ENCODE results near the gene PRDX4.
"Not testable (repeated sequence)": the region's sequence is repeated elsewhere in the genome, so short reads cannot be mapped to it uniquely, and the experiment has no call there.

Gene PRDX4

DNA sequence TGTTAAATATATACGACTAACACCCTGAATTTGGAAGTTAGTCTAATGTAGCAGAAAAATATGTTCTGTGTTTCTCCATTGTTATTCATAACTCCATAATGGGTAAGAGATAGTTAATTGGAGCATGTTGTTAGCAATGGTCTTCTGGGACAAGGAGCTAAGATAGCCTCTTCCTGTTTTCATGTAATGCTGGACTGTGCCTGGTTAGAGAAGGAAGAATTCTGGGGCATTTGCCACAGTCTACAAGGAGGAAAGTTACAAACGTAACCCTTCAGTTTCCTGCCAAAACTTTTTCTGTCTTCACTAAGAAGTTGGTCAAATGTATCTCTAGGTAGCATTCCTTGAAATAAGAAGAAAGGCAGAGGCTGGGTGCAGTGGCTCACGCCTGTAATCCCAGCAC is 5.8 kb downstream of the PRDX4 start:
- no peak for DNase-seq (ENCODE audit: low read depth)

DNA sequence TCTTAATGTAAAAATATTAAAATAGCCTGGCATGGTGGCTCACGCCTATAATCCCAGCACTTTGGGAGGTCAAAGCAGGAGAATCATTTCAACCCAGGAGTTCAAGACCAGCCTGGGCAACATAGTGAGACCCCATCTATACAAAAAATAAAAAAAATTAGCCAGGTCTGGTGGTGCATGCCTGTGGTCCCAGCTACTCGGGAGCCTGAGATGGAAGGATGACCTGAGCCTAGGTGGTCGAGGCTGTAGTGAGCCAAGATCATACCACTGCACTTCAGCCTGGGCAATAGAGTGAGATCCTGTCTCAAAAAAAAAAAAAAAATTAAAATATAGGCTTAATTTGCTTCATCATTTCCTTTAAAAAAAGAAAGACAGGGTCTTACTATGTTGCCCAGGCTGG is 9.2 kb downstream of the PRDX4 start:
- not testable (repeated sequence) for DNase-seq (ENCODE audit: low read depth)

DNA sequence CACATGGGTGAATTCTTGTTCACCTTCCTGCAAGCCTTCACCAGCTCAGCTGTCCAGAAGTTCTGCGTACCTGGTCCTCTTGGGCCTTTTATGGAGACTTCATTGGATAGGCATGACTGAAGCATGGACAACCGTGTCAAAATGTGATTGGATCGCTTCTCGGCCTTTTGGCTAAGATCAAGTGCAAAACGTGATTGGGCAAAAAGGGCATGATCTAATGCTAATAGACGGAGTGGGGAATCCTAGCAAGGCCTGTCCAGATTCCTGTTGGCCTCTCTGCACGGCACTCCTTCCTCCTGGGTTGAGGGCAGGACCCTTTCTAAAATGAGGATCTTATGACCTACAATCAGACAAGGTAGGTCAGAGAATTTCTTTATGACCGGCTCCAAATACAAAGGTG is 24.9 kb downstream of the PRDX4 start:
- DNase-seq (ENCODE audit: low read depth) = no peak

DNA sequence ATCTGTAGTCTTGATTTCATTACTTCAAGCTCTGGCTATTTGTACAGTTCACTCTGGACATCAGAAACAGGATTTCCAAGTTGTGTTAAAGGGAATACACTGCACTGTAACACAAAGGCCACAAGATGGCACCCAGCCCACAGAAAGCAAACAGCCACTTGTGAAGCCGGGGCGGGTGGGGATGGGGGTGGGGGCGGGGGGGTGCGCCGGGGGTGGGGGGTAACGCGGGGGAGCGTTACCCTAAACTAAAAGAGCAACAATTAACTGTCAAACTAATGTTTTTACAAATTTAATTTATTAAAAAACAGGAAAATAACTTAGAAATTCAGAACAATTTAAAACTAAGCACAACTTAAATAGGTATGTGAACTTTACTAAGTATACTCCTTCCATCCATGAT is 27.3 kb downstream of the PRDX4 start:
- DNase-seq (ENCODE audit: low read depth) = peak; percentile 4

DNA sequence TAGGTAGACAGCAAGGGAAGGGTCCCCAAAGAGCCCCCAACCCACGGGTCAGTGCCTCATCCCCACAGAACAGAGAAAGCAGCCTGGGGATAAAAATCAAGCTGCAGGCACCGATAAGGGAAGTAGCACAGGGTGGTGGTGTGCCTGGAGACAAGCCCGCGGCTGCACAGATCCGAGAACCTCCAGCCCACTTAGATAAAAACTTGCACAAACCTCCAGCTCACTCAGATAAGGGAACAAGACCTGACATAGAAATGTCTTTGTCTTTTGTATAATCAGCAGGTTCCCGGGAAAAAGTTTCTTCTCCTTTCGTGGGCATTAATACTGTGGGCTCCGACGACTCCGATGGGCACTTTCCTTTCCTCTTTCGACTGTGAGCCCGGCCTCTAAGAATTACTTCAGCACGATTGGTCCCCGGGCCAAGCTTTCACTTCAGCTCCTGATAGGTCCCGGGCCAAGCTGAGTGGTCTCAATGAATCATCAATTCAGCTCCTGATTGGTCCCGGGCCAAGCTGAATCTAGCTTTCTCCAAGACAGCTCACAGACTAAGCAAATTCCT is 32.4 kb downstream of the PRDX4 start:
- no peak for DNase-seq (ENCODE audit: low read depth)

DNA sequence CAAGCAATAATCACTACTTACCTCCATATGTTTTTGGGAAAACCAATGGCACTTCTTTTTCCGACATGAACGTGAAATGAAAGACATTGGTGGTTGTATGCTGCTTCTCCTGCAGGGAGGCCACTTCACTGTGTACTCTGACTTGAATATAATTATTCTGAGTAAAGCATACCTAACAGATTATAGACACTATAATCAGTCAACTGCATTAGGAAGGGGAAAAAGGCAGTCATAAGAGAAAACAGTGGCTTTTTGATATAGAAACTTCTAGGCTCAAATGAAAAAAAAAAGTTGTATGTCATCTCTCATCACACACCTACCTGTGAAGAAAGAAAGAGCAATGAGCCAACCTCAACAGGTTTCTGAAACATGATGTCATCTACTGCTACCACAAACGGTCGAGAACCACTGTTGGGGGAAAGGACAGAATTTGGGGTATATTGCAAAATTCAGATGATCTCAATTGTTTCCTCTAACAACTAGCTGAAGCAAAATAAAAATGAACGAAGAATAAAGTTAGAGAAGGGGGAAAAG is 37.4 kb downstream of the PRDX4 start:
- no peak for DNase-seq (ENCODE audit: low read depth)

DNA sequence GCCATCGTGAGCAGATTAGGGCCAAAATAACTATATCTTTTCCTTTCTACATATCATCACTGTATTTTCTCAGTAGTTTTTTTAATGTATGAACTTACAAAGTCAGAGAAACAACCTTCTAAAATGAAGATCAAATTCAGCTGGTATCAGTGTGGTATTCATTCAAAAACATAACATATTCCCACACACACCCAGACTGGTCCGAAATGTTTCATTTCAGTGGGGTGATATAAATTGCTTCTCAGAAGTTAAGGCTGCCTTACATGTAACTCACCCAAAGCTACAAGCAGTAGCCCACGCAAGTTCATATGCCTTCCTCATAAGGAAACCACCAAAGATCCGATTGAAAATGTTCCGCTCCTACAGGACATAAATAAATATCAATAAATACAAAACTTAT is 37.9 kb downstream of the PRDX4 start:
- no peak for DNase-seq (ENCODE audit: low read depth)

DNA sequence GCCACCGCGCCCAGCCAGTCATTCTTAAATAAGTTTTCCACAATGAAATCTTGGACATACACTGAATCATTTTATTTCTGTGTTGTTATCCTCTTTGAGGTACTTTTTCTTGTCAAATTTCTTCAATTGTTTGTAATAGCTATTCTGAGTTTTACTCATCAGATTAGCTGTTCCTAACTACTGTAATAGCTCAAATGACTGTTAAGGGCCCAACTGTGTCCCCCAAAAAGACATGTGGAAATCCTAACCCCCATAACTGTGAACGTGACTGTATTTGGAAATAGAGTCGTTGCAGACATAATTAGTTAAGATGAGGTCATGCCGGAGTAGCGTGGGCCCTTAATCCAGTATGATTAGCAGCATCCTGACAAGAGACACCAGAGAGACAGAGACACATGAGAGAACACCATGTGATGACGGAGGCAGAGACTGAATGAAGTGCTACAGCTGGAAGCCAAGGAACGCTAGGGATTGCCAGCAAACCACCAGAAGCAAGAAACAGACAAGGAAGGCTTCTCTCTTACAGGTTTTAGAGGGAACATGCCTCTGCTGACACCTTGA is 52.9 kb downstream of the PRDX4 start:
- DNase-seq (ENCODE audit: low read depth) = no peak

DNA sequence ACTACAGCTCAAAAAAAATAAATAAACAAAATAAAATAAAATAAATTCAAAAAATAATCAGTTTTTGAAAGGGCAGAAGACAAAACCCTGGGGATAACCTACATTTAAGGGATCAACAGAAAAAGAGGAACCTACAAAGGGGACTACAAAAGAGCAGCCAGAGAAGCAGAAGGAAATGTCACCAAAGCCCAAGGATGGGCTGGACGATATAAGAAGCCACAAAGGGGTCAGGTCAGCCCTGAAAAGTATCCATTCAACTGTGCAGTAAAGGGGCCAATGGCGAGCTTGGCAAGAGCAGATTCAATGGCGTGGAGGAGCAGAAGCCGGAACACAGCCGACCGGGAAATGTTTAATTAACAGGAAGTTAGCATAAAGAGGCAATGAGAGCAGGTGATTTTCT is 58.9 kb downstream of the PRDX4 start:
- DNase-seq (ENCODE audit: low read depth) = no peak

DNA sequence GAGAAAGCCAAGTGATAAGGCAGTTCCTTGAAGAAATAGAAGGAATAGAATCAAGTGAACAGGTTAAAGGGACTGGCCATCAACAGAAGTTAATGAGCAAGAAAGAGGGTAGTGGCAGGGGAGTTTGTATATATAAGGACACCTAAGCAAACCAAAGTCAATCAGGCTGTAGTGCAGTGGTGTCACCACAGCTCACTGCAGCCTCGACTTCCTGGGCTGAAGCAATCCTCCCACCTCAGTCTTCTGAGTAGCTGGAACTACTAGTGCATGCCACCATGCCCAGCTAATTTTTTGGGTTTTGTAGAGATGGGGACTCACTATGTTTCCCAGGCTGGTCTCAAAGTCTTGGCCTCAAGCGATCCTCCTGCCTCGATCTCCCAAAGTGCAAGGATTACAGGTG is 59.9 kb downstream of the PRDX4 start:
- no peak for DNase-seq (ENCODE audit: low read depth)

DNA sequence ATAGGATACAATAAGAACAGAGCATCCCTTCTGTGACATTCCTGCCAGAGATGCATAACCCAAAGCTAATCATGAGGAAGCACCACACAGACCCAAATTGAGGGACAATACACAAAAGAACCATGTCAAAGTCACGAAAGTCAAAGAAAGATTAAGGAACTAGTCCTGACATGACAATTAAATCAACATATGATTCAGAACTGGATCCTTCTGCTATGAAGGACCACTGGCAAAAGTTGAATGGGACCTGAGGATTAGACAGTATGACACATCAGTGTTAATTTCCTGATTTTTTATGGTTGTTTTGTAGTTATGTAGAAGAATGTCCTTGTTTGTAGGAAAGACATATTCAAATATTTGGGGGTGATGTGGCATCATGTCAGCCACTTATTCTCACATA is 61.9 kb downstream of the PRDX4 start:
- DNase-seq (ENCODE audit: low read depth) = no peak

DNA sequence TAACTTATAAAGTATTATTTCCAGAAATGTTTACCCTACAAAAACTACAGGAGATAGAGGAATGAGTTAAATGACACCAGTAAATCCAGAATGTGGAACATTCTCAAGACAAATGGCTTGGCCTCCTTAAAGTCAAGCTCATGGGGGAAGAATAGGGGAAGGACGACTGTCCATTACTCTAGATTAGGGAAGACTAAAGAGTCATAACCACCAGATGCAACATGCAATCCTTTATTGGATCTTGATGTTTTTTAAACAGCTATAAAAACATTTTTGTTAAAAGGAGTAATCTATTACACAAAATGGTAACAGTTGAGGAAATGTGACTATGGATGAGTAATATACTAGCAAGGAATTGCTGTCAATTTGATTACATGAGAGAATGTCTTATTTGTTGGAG is 64.7 kb downstream of the PRDX4 start:
- no peak for DNase-seq (ENCODE audit: low read depth)

DNA sequence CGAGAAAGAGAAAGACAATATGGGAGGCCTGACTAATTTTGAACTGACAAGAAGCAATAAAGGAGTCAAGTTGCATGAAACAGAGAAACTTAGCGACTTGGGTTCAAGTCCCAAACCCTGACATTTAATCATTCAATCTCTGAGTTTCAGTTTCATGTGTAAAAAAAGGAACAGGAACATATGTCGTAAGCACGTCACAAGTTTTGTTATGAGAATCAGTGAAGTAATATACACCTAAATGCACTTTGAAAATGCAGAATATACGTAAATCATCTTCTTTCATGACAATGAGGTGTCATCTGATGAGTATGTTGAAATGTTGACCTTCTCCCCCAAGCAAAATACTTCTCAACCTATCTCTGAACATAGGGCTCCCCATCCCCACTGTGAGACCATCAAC is 65.4 kb downstream of the PRDX4 start:
- no peak for DNase-seq (ENCODE audit: low read depth)
